Thoracic aorta endothelial cell (primary cell): ENCODE measurements around the gene VPREB1. TPM values are rescaled to one million over a fixed set of nuclear protein-coding genes. Genes with fewer than 3 reads are reported as not detected.

Experiments
- total RNA-seq: library from RNA; depleted of rRNA; stranded (reverse); fragments of >200 nt; gene quantifications from 2 replicates; pipeline ENCODE4 v1.2.3, GENCODE V29; 2012

Gene VPREB1, protein sequence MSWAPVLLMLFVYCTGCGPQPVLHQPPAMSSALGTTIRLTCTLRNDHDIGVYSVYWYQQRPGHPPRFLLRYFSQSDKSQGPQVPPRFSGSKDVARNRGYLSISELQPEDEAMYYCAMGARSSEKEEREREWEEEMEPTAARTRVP
- total RNA-seq: not detected in 2 replicates

DNA sequence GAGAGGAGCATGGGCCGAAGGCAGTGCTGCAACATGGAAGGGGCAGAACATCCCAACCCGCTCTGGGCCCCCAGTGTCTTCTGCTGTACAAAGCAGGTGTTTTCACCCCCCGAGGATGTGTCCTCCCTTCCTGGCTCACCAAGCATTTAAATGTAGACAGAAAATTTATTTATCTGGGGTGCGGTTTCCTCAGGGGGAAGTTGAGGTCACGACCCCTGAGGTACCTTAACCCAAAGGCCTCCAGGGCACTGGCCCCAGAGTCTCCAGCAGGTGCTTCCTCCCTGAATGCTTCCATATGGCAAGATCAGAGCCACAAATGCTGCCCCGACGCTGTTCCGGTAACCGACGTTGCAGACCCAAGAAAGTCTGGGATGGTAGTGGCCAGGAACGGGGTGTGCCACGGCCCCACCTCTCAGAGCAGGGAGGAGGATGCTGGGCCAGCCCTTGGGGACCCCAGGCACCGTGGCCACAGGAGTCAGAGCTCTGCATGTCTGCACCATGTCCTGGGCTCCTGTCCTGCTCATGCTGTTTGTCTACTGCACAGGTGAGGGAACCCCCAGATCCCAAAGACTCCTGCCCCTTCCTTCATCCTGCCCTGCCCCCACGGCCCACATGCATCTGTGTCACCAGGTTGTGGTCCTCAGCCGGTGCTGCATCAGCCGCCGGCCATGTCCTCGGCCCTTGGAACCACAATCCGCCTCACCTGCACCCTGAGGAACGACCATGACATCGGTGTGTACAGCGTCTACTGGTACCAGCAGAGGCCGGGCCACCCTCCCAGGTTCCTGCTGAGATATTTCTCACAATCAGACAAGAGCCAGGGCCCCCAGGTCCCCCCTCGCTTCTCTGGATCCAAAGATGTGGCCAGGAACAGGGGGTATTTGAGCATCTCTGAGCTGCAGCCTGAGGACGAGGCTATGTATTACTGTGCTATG is at the start of gene VPREB1:
Gene VPREB1 (plus strand): TSS at position 471 of the 935 bp plus-strand sequence. CDS start 28 bp downstream, at position 499.

